ENCODE data around the gene LINS1.

The LINS1 gene

DNA sequence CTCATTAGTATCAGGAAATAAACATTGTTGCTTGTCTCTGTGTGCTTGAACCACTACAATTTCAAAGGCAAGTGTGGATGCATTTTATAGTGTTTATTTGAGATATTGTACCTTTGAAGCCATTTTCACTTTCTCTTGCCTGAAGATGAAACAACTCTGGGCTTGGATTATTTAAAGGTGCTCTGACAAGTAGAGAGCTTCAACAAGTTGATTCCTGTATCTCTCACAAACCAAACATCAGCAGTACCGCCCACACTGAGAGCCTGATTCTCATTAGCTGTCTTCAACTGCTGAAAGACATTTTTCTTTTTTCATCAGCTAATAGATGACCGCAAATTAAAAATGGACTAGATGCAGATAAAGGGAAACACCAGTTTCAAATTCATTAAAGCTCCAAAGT, 72.4 kb downstream of the LINS1 start:
- no peak overlapping the region for H3K4me3 ChIP-seq (ENCODE audit: low read depth, low read length)
- TF ChIP-seq, protein P1, sequence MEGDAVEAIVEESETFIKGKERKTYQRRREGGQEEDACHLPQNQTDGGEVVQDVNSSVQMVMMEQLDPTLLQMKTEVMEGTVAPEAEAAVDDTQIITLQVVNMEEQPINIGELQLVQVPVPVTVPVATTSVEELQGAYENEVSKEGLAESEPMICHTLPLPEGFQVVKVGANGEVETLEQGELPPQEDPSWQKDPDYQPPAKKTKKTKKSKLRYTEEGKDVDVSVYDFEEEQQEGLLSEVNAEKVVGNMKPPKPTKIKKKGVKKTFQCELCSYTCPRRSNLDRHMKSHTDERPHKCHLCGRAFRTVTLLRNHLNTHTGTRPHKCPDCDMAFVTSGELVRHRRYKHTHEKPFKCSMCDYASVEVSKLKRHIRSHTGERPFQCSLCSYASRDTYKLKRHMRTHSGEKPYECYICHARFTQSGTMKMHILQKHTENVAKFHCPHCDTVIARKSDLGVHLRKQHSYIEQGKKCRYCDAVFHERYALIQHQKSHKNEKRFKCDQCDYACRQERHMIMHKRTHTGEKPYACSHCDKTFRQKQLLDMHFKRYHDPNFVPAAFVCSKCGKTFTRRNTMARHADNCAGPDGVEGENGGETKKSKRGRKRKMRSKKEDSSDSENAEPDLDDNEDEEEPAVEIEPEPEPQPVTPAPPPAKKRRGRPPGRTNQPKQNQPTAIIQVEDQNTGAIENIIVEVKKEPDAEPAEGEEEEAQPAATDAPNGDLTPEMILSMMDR (IDR thresholded peaks at IDR 0.05; ENCODE audit: low read depth, low read length) = no peak
- no peak for TF ChIP-seq MAX (IDR thresholded peaks at IDR 0.05; ENCODE audit: low read depth, low read length)
- TF ChIP-seq MYC (IDR thresholded peaks at IDR 0.05; ENCODE audit: low read depth, low read length) = no peak
- no peak for TF ChIP-seq POLR2A (IDR thresholded peaks at IDR 0.05; ENCODE audit: extremely low read depth, insufficient read length)
- no peak for DNase-seq (ENCODE audit: low read depth)

DNA sequence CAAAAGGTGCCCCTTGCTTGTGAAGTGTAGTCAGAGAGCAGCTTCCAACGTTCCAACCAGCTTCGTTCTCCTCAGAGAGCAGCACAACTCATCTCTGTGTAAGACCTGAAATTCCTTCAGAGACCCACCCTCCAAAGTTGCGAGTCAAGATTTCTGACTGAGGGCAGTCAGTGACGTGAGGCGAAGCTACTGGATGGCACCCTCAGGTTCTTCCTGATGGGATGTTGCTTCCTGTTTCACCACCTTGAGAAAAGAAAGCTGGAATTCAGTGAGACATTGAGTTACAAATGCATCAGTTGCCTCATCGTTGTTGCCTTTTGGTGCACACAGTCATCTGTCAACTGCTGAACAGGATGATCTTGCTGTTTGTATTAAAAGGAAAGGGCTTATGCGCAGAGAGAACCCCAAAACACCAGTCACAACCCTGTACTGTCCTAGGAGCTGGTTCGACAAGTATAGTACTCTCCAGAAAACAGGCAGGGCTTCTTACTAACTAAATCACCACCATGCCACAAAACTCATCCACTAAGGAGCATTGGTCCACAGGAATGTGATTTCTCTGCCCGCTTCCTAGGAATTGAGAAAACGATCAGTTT, 73.1 kb downstream of the LINS1 start, which contains the start of gene CERS3:
Gene CERS3 (minus strand): TSS at position 118 of the 596 bp plus-strand sequence. CDS start 27,101 bp downstream, outside the sequence.
- TF ChIP-seq, protein P1 (IDR thresholded peaks at IDR 0.05; ENCODE audit: low read depth, low read length) = no peak
- TF ChIP-seq MYC (IDR thresholded peaks at IDR 0.05; ENCODE audit: low read depth, low read length) = no peak
- TF ChIP-seq MAX (IDR thresholded peaks at IDR 0.05; ENCODE audit: low read depth, low read length) = no peak
- no peak for TF ChIP-seq POLR2A (IDR thresholded peaks at IDR 0.05; ENCODE audit: extremely low read depth, insufficient read length)
- no peak within 1 kb of the TSS for H3K4me3 ChIP-seq (ENCODE audit: low read depth, low read length)
- no peak for DNase-seq (ENCODE audit: low read depth)

DNA sequence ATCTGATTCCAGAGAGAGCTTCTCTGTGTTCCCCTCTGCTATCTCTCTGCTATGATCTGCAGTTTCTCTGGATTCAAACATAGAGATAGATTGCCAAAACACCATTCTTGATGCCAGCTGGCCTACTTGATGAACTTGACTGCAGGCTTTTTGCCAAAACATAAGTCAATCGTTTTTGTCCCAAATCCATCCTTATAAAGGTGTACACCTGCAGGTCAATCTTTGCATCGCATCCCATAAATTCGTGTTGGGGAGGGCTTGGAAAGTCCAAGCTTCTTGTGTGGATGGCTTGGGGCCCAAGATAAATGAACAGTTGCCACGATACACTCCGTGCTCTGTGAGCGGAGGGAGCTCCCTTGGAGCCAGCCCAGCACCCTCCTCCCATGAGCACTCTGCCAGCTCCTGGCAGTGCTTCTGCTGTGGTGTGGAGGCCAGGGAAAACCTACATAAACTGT, 75.9 kb downstream of the LINS1 start:
- no peak overlapping the region for H3K4me3 ChIP-seq (ENCODE audit: low read depth, low read length)
- TF ChIP-seq MYC (IDR thresholded peaks at IDR 0.05; ENCODE audit: low read depth, low read length) = no peak
- TF ChIP-seq, protein P1 (IDR thresholded peaks at IDR 0.05; ENCODE audit: low read depth, low read length) = no peak
- TF ChIP-seq MAX (IDR thresholded peaks at IDR 0.05; ENCODE audit: low read depth, low read length) = no peak
- TF ChIP-seq POLR2A (IDR thresholded peaks at IDR 0.05; ENCODE audit: extremely low read depth, insufficient read length) = no peak
- DNase-seq (ENCODE audit: low read depth) = no peak

DNA sequence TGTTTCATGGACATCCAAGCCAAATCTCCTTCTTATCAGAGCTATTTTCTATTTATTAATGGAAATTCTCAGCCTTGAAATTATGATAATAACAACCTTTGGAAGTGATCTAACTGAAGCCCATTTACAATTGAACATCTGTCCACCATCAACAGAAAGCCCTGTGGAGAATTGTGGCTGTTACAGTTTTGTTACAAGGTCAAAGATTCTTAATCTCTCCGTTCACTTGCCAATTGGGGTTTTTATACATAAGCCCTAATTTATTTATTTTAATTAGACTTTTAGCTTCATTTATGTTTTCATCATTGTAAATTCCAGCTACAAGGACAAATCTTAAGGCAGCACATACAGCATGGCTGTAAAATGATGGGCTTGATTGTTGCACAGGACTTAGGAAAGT, 76.5 kb downstream of the LINS1 start:
- no peak overlapping the region for H3K4me3 ChIP-seq (ENCODE audit: low read depth, low read length)
- no peak for DNase-seq (ENCODE audit: low read depth)
- TF ChIP-seq POLR2A (IDR thresholded peaks at IDR 0.05; ENCODE audit: extremely low read depth, insufficient read length) (no peak), MAX (IDR thresholded peaks at IDR 0.05; ENCODE audit: low read depth, low read length) (no peak), MYC (IDR thresholded peaks at IDR 0.05; ENCODE audit: low read depth, low read length) (no peak)
- TF ChIP-seq, protein P1 (IDR thresholded peaks at IDR 0.05; ENCODE audit: low read depth, low read length) = no peak

DNA sequence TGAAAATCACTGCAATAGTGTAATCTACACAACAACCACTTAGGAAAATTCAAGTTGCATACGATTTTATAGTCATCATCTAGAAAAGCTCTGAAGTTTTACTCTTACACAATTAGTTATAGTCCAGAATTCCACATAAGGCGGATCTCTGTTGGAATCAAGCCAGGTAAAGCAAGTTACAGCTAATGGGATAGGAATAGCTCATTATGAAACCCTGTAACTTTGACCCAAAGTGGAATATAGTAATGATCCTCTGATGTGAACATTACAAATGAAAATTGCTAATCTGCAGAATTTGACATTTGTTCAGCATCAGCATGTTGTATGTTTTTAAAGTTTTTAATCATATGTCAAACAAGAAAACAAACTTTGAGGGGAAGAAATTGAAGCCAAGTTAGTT, 77.7 kb downstream of the LINS1 start:
- no peak for TF ChIP-seq MAX (IDR thresholded peaks at IDR 0.05; ENCODE audit: low read depth, low read length)
- TF ChIP-seq MYC (IDR thresholded peaks at IDR 0.05; ENCODE audit: low read depth, low read length) = no peak
- no peak for TF ChIP-seq POLR2A (IDR thresholded peaks at IDR 0.05; ENCODE audit: extremely low read depth, insufficient read length)
- DNase-seq (ENCODE audit: low read depth) = no peak
- no peak overlapping the region for H3K4me3 ChIP-seq (ENCODE audit: low read depth, low read length)

- no peak for TF ChIP-seq MYC (IDR thresholded peaks at IDR 0.05; ENCODE audit: low read depth, low read length)
Observed at GRCh38 chr15:100521907-100522306, 80.1 kb downstream of the LINS1 start.

More at GRCh38 chr15:100521907-100522306, 80.1 kb downstream of the LINS1 start:
- no peak for DNase-seq (ENCODE audit: low read depth)
- no peak overlapping the region for H3K4me3 ChIP-seq (ENCODE audit: low read depth, low read length)
